Measurements from ENCODE around the gene FAIM2. TPM values are rescaled to one million over a fixed set of nuclear protein-coding genes. Genes with fewer than 3 reads are reported as not detected.

The FAIM2 gene
- total and polyA plus RNA-seq, 2 experiments from 2014 or later: 5.0 to 14.0 TPM

- H3K27ac ChIP-seq: no peak overlapping the region
- no peak for DNase-seq (ENCODE audit: low spot score)
- peaks cover 21% of the 10 kb centered on the region for H3K4me1 ChIP-seq (ENCODE audit: insufficient read depth)
Observed at GRCh38 chr12:49824416-49824815, 79.3 kb downstream of the FAIM2 start.

GRCh38 chr12:49823951-49824350, 79.7 kb downstream of the FAIM2 start:
- no peak overlapping the region for H3K4me2 ChIP-seq
- peaks cover 77% of the 10 kb centered on the region for H3K79me2 ChIP-seq
- TF ChIP-seq EZH2 (IDR thresholded peaks at IDR 0.05; ENCODE audit: borderline replicate concordance) (no peak), EZH2phosphoT487 (IDR thresholded peaks at IDR 0.05; ENCODE audit: low read depth, severe bottlenecking, unreplicated experiment) (no peak), CTCF (IDR thresholded peaks at IDR 0.05; ENCODE audit: poor library complexity) (no peak)
- H3K9me3 ChIP-seq (ENCODE audit: low read depth): no peaks in the 10 kb centered on the region
- H2AFZ ChIP-seq: no peak overlapping the region
- no peak overlapping the region for H3K4me3 ChIP-seq
- peaks cover 53% of the 10 kb centered on the region for H4K20me1 ChIP-seq (ENCODE audit: insufficient read depth, poor library complexity, severe bottlenecking)
- no peak for DNase-seq (ENCODE audit: low spot score)
- no peaks in the 10 kb centered on the region for H3K27me3 ChIP-seq
- no peaks in the 10 kb centered on the region for H3K9me2 ChIP-seq (replicated peaks; ENCODE audit: insufficient read depth)
- H3K36me3 ChIP-seq (replicated peaks; ENCODE audit: insufficient read depth, low read depth): no peaks in the 10 kb centered on the region
- H3K4me1 ChIP-seq (ENCODE audit: insufficient read depth): peaks cover 17% of the 10 kb centered on the region
- no peak overlapping the region for H3K27ac ChIP-seq
- WGBS (ENCODE audit: low lambda C conversion rate, missing lambda C conversion rate): 100% methylated on average over 6 of the region's 6 CpGs

More at GRCh38 chr12:49824416-49824815, 79.3 kb downstream of the FAIM2 start:
- H3K79me2 ChIP-seq: peaks cover 77% of the 10 kb centered on the region
- no peak overlapping the region for H3K4me2 ChIP-seq
- no peak overlapping the region for H3K4me3 ChIP-seq
- no peaks in the 10 kb centered on the region for H3K9me3 ChIP-seq (ENCODE audit: low read depth)
- H3K27me3 ChIP-seq: no peaks in the 10 kb centered on the region
- no peaks in the 10 kb centered on the region for H3K9me2 ChIP-seq (replicated peaks; ENCODE audit: insufficient read depth)
- no peak overlapping the region for H2AFZ ChIP-seq
- TF ChIP-seq EZH2 (IDR thresholded peaks at IDR 0.05; ENCODE audit: borderline replicate concordance): no peak
- no peak for TF ChIP-seq EZH2phosphoT487 (IDR thresholded peaks at IDR 0.05; ENCODE audit: low read depth, severe bottlenecking, unreplicated experiment)
- no peak for TF ChIP-seq CTCF (IDR thresholded peaks at IDR 0.05; ENCODE audit: poor library complexity)
- peaks cover 53% of the 10 kb centered on the region for H4K20me1 ChIP-seq (ENCODE audit: insufficient read depth, poor library complexity, severe bottlenecking)
- H3K36me3 ChIP-seq (replicated peaks; ENCODE audit: insufficient read depth, low read depth): no peaks in the 10 kb centered on the region
- 92% methylated on average over 8 of the region's 8 CpGs for WGBS (ENCODE audit: low lambda C conversion rate, missing lambda C conversion rate)

- no peak overlapping the region for H2AFZ ChIP-seq
- H3K27me3 ChIP-seq: no peaks in the 10 kb centered on the region
- H3K9me3 ChIP-seq (ENCODE audit: low read depth): no peaks in the 10 kb centered on the region
- no peaks in the 10 kb centered on the region for H3K9me2 ChIP-seq (replicated peaks; ENCODE audit: insufficient read depth)
- H3K4me1 ChIP-seq (ENCODE audit: insufficient read depth): peaks cover 17% of the 10 kb centered on the region
- H4K20me1 ChIP-seq (ENCODE audit: insufficient read depth, poor library complexity, severe bottlenecking): peaks cover 53% of the 10 kb centered on the region
- no peak overlapping the region for H3K27ac ChIP-seq
- no peak overlapping the region for H3K4me2 ChIP-seq
- no peaks in the 10 kb centered on the region for H3K36me3 ChIP-seq (replicated peaks; ENCODE audit: insufficient read depth, low read depth)
- no peak for DNase-seq (ENCODE audit: low spot score)
- peaks cover 77% of the 10 kb centered on the region for H3K79me2 ChIP-seq
- no peak overlapping the region for H3K4me3 ChIP-seq
- 100% methylated on average over 1 of the region's 1 CpG for WGBS (ENCODE audit: low lambda C conversion rate, missing lambda C conversion rate)
- TF ChIP-seq CTCF (IDR thresholded peaks at IDR 0.05; ENCODE audit: poor library complexity) (no peak), EZH2 (IDR thresholded peaks at IDR 0.05; ENCODE audit: borderline replicate concordance) (no peak), EZH2phosphoT487 (IDR thresholded peaks at IDR 0.05; ENCODE audit: low read depth, severe bottlenecking, unreplicated experiment) (no peak)
Observed at GRCh38 chr12:49823350-49823749, 80.3 kb downstream of the FAIM2 start.

All from hepatocyte (in vitro differentiated cells).